GM12872 (cell line): ENCODE measurements around the gene DGKG.

Experiments used
- TF ChIP-seq, protein P1 (sequence below): IDR thresholded peaks from 3 replicates; pipeline ENCODE4 v1.5.1; 2011; ENCODE audit warnings: low read depth, mild to moderate bottlenecking, low read length, moderate library complexity; ENCODE audit not compliant: insufficient read depth

DGKG gene

GRCh38 chr3:186200726-186201125, 161.3 kb downstream of the DGKG start:
- TF ChIP-seq, protein P1, sequence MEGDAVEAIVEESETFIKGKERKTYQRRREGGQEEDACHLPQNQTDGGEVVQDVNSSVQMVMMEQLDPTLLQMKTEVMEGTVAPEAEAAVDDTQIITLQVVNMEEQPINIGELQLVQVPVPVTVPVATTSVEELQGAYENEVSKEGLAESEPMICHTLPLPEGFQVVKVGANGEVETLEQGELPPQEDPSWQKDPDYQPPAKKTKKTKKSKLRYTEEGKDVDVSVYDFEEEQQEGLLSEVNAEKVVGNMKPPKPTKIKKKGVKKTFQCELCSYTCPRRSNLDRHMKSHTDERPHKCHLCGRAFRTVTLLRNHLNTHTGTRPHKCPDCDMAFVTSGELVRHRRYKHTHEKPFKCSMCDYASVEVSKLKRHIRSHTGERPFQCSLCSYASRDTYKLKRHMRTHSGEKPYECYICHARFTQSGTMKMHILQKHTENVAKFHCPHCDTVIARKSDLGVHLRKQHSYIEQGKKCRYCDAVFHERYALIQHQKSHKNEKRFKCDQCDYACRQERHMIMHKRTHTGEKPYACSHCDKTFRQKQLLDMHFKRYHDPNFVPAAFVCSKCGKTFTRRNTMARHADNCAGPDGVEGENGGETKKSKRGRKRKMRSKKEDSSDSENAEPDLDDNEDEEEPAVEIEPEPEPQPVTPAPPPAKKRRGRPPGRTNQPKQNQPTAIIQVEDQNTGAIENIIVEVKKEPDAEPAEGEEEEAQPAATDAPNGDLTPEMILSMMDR = no peak

GRCh38 chr3:186198442-186198841, 163.6 kb downstream of the DGKG start:
- TF ChIP-seq, protein P1 = no peak

GRCh38 chr3:186194451-186194811, 167.6 kb downstream of the DGKG start:
- TF ChIP-seq, protein P1 = no peak

DNA sequence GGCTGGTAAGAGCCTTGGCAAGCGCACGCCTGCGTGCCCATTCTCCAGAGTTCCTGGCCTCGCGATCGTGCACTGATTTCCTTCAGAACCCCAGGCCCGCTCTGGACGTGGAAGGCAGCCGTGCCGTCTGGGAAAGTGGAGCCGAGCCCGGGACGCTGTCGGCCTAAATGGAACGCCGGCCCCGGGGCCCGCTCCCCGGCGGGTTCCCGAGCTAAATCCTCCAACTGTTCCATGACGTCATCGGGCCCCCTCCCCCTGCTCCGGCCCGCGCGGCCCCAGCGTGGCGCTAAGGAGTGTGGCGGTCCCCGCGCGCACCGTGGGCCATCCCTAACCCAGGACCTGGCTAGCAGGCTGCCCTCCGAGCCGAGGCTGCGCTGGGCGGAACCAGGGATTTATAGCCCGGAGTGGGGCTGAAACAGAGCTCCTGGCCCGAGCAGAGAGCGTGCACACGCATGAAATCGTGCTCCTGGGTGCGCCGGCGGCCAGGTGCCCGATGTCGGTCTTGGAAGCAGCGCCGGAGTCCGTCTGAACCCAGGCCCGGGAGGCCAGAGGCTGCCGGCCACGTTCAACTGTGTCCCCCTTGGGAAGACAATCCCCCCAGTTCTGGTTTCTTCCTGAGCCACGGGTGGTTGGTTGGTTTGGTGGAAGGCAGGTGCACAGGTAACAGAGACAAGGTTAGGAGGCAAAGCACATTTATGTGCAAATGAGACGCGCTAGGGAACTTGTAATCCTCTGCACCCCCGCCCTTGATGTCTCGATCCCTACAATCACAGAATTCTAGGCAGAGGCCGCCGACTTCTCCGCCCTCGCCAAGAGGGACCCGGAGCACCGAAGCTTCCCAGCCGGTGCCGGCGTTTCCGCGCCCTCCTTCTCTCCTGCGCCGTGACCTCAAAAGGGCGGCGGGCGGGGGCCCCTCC, 168.2 kb downstream of the DGKG start:
- TF ChIP-seq, protein P1 = no peak

GRCh38 chr3:186192823-186193222, 169.2 kb downstream of the DGKG start:
- TF ChIP-seq, protein P1 = no peak

- TF ChIP-seq, protein P1 = no peak
Measured at GRCh38 chr3:186189492-186189891, 172.5 kb downstream of the DGKG start.

GRCh38 chr3:186187401-186188275, 174.4 kb downstream of the DGKG start:
- TF ChIP-seq, protein P1 = no peak
